IPS DF 4.7 (cell line): Measurements from ENCODE around the gene CD46.

ENCODE experiments used
- DNase-seq: peaks from one replicate; pipeline ENCODE4 v3.0.0-alpha.2; 2013; ENCODE audit warnings: low spot score; ENCODE audit errors: extremely low read depth

The CD46 gene

DNA sequence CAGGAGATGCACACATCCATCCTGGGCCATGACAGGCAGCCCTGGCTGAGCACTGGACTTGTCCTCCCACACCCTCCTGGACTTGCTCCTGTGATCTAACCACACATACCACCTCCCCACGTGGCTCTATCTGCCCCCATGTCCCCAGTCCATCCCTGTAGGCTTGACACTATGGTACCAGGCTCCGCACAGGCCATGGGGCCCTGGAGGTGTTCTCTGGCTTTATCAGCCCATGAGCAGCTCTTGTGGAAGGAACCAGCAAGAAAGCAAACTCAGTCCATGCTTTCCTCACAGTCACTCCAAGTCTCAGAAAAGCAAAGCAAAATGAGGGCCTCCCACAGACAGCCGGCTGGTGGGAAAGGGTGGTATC, 61.6 kb downstream of the CD46 start:
- DNase-seq, result no peak

DNA sequence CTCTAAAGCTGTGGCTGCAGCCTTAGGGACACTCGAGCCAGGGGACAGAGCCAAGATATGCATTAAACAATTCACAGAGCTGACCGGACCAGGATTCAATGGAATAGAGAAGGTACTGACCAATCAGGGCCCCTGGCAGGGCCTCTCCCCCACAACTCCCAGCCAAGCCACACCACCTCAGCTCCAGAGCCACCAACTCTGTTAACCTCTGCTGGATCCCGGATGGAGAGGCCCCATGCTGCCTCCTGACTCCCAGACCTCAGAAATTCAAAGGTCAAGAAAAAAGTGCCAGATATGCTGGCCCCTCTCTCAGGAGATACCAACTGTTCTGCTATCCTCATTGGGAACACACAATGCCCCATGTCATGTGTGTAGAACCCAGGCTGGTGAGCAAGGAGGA, 62.1 kb downstream of the CD46 start:
- DNase-seq, result no peak

DNA sequence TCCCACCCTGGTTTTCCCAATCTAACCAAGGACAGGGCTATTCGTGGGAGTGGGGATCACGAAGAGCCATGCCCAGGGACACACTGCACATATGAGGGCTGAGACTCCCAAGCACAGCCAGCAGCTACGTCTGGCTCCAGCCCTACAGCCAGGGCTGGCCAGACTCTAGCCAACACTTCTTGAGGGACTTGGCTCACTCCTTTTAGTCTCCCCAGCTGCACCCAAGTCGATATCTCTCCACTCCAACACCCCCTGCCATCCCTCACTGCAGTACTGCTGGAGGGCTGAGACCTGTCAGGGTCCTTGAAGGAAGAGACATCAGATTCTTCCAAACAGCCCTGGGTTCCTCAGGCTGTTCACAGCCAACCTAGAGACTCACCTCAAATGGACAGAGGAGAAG, 62.6 kb downstream of the CD46 start:
- DNase-seq, result no peak

DNA sequence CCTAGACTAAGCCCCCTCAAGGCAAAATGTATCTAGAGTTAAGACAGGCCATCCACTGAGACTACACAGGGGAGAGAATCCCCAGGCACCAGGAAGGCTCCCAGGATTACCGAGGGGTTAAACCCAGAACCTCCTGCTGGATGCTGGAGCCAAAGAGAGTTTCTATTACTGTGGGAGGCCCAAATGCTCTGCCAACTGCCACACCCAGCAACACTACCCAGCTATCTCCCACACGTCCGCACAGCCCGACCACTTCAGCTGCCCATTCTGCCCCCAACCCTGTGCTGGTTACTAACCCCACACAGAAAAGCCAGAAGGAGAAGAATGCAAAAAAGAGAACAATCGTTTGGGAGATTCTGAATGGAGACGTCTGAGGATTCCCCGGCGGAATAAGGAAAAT, 63.6 kb downstream of the CD46 start:
- DNase-seq, result no peak

DNA sequence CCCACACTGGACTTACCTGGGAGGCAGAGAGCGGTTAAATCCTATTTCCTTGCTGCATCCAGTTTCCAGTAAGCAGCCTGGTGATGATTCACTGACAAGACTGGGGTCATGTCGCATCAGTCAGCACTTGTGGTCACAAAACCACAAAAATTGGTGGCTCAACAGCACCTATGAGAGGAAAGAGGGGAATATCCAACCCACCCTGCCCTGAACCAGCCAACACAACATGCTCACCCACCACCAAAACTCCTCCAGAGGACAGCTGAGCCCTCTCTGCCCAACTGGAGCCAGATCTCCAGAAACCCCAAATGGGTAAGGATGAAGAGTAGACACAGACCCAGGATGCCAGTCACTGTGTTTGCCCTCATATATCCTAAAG, 64.0 kb downstream of the CD46 start:
- DNase-seq, result no peak

DNA sequence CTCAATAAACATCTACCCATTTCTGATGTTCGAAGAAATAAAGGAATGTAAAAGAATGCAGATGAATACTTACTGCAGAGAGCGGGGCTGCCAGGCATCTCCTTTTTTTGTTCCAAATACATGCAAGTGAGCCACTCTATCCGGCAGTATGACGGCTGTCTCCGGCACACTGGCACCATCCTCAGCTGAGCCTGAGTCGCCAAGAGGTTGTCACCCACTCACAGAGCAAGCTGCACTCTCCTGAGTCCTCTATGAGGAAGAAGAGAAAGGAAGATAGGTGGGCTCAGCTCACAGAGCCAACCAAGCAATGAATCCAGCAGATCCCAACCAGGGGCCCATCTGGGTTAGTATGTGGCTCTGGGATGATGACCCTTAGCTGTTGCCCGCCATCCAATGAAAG, 65.3 kb downstream of the CD46 start:
- no peak for DNase-seq

DNA sequence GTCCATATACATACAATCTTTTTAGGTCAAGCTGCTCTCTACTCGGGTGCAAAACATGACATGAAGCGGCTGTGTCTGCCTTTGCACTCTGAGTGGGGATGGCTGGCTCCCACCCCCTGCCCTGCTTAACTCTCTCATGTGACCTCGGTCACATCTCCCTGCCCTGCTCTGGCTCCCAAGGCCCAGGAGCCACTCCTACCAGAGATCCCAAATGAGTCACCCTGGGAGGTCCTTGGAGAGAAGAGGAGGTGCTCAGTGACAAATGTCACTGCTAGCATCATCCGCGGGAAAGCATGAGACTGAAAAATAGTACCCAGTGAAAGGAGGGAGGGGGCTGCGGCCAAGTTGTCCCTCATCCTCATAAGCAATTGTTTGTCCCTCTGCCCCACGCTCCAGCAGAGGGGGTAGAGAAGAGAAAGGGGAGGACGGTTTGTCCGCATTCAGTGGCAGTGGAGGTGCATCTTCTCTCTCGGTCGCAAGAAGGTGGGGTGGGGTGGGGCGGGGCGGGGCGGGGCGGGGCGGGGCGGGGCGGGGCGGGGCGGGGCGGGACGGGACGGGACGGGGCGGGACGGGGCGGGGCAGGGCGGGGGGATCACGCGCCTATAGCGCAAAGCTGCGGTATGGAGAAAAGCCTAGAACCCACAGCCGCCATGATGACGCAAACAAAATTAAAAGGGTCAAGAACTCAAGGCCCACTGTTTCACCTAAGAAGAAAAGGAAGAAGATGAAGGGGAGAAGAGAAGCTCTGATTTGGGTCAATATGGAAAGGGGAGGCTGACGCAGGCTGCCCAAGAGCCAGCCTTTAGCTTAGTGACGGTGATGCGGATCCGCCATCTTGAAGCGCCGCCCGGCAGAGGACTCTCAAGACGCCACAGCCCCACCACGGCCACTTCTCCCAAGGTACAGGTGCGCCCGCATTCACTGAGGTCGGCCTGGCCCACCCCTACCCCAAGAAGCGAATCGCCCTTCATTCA, 66.2 kb downstream of the CD46 start:
- DNase-seq, result no peak

DNA sequence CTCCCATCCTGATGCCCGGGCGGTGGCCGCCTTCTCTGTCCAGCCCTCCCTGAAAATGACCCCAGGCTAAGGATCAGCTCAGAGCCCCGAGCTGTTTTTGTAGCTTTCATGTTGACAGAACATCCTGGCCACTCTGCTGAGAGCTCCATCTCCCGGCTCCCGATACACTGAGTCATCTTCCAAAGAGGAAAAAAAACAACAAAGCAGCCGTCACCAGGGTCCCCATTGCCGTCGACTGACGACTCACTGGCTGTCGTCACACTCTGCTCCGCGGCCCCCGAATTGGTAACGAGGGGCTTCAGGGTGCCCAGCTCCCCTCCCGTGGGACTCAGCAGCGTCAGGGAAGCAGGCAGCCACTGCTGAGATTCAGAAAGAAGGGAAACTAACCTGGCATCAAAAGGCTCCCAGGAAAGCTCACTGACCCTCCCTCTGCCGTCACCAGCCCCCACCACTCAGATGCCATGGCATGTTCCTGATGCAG, 67.2 kb downstream of the CD46 start:
- DNase-seq, result no peak

DNA sequence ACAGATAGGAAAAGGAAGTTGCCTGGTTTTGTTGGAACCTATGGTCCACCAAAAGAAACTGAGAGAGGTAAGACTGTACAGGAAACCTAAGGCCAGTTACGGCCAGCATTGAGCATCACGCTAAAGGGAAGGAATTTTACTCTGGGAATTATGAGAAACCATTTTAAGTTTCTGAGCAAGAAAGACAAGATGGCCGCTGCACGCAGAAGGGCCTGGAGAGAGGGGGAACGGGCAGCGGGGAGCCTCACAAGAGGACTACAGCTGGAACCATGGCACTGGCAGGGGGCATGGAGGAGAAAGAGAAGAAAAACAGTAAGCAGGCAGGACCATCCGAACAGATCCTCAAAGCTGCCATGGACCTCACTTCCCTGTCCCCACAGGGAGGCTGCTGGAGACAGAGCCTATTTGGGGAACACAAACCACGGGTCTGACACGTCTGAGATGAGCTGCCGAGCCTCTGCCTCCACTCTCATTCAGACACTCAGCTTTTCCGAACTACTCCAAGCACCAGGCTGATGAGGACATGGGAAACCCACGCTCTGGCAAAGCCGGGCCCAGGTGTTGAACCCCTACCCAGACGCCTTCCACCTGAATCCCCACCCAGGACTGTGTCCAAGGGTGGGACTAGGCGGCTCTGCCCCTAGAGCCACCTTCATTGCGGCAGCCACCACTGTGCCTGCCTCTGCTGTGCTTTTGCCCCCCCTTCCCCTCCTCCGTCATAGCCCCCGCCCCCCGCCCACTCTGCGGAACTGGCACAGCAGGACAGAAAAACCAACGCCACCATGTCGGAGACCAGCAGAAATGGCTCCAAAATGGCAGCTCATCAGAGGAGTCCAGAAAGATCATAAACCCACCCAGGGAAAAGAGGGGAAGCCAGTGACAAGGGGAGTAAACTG, 69.0 kb downstream of the CD46 start:
- DNase-seq, result no peak

DNA sequence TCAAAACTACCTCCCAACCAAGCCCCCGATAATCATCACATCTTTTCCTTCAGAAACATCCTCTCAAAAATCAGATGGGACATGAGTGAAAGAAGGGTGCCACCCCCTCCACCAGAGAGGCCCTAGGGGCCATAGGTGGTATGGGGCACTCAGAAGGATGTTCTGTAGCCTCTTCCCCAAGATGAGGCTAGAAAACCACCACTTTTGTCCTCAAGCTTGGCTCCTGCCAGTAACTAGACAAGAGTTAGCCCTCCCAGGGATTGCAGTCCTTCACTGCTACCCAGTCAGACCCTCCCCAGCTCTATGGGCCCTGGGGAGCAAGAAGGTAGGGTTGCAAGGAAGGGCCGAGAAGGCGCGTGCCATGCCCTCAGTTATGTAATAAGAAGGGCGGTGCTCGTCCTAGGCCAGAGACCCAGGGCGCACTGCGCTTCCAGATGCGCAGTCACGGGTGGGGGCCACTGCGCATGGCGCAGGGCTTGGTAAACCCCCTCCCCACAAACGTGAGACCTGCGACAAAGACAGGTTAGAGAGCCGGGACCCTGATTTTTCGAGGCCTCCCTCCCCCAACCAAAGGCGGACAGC, 69.7 kb downstream of the CD46 start:
- DNase-seq, result no peak

DNA sequence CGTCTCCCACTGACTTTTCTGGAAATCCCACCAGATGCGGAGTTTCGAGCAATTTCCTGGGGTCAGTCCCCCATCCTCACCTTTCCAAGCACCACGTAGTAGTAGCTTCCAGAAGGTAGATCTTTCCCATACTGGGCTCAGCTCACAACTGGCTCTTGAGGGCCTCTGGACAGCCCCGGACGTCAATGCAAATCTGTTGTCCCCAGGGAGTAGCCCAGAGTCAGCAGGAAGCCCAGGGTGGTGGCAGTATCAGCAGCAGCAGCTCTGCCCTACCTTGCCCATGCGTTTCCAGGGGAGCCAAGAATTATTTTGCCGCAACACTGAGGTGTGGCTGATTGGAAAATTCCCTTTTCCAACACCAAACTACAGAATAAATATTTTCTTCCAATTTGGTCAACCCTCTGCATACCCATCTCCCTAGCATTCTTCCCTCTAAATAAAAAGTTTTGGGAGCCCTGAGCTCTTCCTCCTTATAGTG, 70.3 kb downstream of the CD46 start:
- no peak for DNase-seq

DNA sequence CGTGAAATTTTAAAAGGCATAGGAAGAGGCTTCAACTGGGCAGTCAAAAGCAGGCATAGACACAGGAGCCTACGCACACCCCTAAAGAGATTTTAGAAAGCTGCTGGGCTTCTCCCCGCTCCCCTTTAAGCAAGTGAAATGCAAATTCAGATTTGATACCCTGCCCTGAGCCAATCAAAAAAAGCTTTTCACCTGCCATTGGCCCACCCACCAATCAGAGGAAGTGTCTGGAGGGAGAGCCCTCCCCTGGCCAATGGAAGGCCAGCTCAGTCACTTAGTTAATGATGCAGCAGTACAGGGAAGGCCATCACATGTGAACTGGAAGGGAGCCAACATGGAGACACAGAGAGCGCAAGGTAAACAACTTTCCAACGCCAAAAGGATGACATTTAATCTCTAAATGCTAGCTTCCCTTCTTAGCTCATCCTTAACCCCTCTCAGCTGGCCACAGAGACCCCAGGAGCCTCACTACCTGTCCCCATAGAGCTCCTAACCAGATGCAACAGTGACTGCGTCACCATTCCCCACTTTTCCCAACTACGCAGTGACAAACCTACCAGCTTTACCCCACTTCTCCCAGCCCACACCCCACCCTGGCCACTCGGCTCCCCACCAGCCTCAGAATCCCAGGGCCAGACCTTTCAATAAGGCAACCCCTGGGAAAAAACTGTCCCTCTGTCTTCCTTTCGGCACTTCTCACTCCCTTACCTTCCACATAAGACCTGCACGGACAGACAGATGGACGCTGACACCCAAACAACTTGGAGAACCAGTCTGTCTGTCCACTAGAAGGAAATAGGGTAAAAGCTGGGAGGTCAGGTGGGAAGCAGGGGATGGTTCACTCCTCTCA, 71.0 kb downstream of the CD46 start:
- no peak for DNase-seq

DNA sequence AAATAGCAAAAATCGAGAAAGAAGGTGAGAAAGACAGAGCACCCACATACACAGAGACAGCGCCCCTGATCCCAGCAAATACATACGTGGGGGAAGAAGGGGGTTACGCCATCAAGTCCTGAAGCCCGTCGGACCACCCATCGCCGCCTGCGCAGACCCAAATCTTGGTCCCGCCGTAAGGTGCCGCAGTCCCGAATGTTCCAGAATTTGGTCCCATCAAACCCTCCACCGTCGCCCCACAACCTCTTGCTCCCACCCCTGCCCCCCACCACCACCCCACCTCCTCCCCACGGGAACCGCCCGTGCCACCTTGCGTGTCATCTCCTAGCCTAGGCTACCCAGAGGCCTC, 71.7 kb downstream of the CD46 start:
- DNase-seq, result no peak

DNA sequence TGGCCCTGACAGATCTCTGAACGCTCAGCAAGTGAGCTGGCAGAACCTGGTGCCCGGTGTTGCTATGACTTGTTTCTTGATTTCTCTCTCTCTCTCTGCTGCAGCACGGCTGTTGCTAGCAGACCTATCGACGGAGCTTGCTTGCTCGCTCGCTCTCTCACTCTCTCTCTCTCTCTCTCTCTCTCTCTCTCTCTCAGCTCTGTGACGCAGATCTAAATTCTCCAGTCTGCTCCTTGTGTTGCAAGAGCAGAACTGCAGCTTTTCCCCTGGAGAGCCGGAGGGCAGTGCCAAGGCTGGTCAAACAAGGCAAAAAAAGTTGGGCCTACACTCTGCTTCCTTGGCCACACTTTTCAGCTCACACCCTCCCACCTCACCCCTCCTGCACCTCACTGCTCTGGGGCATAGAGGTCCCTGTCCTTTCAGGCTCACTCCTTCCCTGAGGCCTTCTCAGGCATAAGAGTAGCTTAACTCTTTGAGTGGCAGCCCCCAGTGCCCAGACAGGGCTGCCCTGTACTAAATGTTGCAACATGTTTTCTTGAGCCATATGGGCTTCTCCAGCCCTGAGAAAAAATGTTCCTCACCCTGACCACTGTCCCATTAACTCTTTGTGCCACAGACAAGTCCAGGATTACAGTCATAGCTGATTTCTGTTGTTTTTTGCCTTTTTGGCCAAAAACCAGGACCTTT, 72.2 kb downstream of the CD46 start:
- no peak for DNase-seq

DNA sequence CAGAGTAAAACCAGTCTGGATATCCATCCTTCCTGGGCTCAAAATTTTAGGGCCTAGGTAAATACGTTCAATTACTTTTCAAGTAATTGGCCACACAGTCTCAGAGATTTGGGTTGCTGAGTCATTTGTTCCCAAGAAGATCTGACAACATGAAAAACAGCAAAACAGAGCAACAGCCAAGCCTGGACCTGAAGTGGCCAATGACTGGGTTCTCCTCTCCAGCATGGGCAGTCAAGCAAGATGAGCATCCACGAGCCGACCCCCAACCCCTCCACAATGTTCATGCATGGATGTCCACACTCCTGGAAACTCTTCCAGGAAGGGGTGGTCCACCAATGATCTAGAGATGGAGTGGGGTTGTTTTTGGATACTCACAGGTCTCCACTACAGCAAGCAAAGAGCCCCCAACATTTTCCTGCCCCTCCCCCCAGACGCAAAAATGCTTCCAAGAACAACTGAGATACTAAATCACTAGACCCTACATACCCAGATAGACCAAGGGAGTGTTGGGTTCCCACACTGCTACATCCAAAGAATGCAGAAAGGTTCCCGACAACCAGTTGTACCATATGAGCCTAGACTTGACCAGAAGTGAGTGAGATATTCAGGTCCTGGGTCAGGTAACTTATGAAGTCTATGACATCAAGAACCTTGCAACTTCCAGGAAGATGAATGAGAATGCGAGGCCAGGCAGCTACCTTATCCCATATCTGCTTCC, 73.0 kb downstream of the CD46 start:
- DNase-seq, result no peak

DNA sequence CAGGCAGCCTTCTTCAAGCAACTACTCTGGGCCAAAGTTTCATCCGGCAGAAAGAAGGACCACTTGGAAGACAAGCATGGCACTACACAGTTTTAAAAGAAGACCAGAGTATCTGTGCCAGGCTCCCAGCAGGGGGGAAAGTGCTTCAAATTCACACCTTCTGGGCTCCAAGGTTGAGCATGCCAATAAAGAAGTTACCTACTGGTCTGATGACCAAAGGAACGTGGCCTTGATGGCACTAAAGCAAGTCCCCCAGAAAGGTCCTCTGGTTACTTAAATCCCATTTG, 73.5 kb downstream of the CD46 start:
- DNase-seq, result no peak

DNA sequence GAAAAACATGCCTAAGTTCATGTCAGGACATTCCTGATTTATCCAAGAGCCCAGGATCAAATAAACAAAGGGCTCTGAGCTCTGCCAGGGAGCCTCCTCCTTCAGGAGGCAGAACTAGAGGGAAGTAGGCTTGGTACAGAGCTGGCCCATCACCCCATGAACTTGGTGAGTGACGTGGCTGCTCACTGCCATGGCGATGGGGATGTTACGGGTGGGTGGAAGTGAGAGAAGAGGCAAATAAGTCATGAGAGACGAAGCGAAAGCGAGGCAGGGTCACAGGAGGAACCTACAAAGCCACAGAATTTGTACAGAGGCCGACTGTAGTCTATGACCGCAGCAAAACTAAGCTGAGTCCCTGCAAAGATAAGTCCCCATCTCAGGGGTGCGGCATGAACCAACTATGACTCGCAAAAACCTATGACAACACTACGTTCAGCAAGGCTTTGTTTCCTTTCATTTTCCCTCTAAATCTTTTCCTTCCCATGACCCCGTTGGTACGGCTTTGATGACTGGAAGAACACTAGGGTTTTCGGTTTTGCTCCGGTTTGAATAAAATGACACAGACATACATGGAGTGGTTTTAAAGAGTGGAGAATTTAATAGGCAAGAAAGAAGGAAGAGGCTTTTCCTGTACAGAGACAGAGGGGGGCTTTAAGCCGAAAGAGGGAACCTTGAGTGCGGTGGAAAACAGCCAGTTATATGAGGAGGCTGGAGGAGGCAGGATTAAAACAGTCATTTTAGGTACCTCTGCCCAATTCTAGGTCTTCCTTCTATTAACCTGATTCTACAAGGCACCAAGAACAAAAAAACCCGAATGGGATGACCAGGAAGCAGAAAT, 74.1 kb downstream of the CD46 start:
- DNase-seq, result no peak

DNA sequence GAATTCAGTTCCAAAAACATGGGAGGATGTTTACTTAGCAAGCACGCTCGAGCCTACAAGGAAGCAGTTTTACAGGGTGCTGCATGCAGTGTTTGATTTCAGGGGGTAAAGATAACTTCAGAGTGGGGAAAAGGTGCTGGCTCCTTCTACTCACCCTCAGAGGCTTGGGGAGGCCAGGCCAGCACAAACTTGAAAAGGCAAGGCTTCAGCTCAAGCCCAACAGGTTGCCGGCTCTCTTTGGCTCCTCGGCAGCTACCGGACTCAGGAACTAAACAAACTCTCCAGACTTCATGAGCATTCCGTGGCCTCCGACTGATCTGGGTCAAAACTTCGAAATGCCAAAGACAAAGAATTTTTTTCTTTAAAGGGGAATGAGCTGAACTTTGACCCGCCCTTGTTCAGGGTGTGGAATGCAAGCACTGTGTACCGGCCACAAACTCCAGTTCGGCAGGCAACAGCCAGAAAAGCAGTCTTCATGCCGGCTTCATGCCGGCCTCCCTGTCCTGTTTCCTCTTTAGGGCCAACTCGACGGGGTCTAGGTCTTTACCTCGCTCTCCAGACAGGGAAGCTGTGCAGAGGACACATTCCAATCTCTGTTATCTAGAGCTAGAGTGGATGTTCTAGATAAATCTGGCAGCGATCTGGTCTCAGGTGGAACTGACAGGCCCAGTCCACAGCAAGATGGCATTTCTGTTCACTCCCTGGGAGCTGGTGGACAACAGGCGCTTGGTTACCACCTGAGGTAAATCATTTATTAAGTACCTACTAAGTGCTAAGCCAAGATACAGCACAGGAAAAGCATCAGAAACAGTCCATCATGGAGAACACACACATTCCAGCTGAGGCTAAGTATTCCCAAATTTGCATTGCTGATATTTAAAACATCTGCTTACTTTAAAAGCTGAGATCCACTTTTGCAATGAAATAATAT, 75.0 kb downstream of the CD46 start:
- DNase-seq, result no peak
